Right lobe of liver (tissue), 6 donors: Measurements from ENCODE around the gene KIT. TPM values are rescaled to one million over a fixed set of nuclear protein-coding genes. Genes with fewer than 3 reads are reported as not detected.
A peak's percentile ranks its signal among the peaks of the same experiment; 100 is the strongest.

Source experiments
- ATAC-seq, 4 donors: fragments of 200-7000 bp; cut with Tn5 transposase; one replicate each; pipeline ENCODE4 v1.9.1; 2020; ENCODE audit warnings: mild to moderate bottlenecking in 4 of 4, moderate library complexity in 4 of 4
- DNase-seq, 3 donors: peaks; one replicate each; pipeline ENCODE4 v3.0.0-alpha.2; 2020
- H3K27ac ChIP-seq, 3 donors: fragments of 200-600 bp; one replicate each; pipeline ENCODE4 v1.8.0; 2022
- H3K27me3 ChIP-seq, 2 donors: fragments of 200-600 bp; one replicate each; pipeline ENCODE4 v1.8.0; 2022
- H3K36me3 ChIP-seq, 4 donors: fragments of 200-600 bp; sonication (generic) in 1 of 4; one replicate each; pipeline versions ENCODE4 v1.5.1 to v1.8.0; 2017 to 2022; ENCODE audit warnings: control low read depth in 1 of 4
- H3K4me1 ChIP-seq, 4 donors: fragments of 200-600 bp; sonication (generic) in 1 of 4; one replicate each; pipeline versions ENCODE4 v1.5.1 to v1.8.0; 2017 to 2022; ENCODE audit warnings: control low read depth in 1 of 4
- H3K4me3 ChIP-seq, 3 donors: fragments of 200-600 bp; one replicate each; pipeline ENCODE4 v1.8.0; 2022
- H3K9me3 ChIP-seq, 4 donors: fragments of 200-600 bp; sonication (generic) in 1 of 4; one replicate each; pipeline versions ENCODE4 v1.5.1 to v1.8.0; 2017 to 2022; ENCODE audit warnings: control low read depth in 1 of 4
- POLR2A ChIP-seq: fragments of 450-650 bp; IDR thresholded peaks from one replicate; pipeline ENCODE4 v1.6.1; 2017; ENCODE audit warnings: antibody characterized with exemption, mild to moderate bottlenecking
- WGBS: methylation state at CpG from one replicate; pipeline ENCODE4 v1.1.6; 2018; ENCODE audit warnings: low coverage, low lambda C conversion rate; ENCODE audit not compliant: insufficient coverage; ENCODE audit errors: missing lambda C conversion rate; 5-methylcytosine and 5-hydroxymethylcytosine counted together
- intact Hi-C, 2 donors: fragments of 100-400 bp; cut with DNase I; formaldehyde crosslinking; loops; one replicate each; pipeline versions ENCODE4 v1.11.2 to v1.14.1; 2022
- total RNA-seq, 6 experiments: library from RNA; depleted of rRNA in 2 of 6; stranded (reverse); fragments of >200 nt in 2 of 6; fragmentation: NEBNext Ultra II Directional in 3 of 6; extraction: Animal tissue kit (Norgen Biotek cat#: 25700) in 3 of 6; gene quantifications; one replicate each; pipeline versions ENCODE4 v1.1.0 to v1.2.4, GENCODE V29; 2016 to 2023
- TF ChIP-seq, protein P1 (sequence below), 4 donors: fragments of 200-600 bp in 3 of 4; fragments of 450-650 bp in 1 of 4; IDR thresholded peaks; one replicate each; pipeline versions ENCODE4 v1.5.1 to v1.8.0; 2016 to 2022; ENCODE audit warnings: antibody characterized with exemption in 4 of 4, mild to moderate bottlenecking in 2 of 4
- donor health status: DM: no; HTN: yes; CAD: no.
- donor health status: DM: no; HTN: no; CAD: no.
- donor health status: DM: no; HTN: no; CAD: no.
- donor health status: DM: no; HTN: yes; CAD: no.
- donor health status: DM: no; HTN: yes; CAD: no.

The KIT gene
- total RNA-seq, 6 experiments from 2014 or later = 0.19 to 1.6 (median 0.77) TPM

DNA sequence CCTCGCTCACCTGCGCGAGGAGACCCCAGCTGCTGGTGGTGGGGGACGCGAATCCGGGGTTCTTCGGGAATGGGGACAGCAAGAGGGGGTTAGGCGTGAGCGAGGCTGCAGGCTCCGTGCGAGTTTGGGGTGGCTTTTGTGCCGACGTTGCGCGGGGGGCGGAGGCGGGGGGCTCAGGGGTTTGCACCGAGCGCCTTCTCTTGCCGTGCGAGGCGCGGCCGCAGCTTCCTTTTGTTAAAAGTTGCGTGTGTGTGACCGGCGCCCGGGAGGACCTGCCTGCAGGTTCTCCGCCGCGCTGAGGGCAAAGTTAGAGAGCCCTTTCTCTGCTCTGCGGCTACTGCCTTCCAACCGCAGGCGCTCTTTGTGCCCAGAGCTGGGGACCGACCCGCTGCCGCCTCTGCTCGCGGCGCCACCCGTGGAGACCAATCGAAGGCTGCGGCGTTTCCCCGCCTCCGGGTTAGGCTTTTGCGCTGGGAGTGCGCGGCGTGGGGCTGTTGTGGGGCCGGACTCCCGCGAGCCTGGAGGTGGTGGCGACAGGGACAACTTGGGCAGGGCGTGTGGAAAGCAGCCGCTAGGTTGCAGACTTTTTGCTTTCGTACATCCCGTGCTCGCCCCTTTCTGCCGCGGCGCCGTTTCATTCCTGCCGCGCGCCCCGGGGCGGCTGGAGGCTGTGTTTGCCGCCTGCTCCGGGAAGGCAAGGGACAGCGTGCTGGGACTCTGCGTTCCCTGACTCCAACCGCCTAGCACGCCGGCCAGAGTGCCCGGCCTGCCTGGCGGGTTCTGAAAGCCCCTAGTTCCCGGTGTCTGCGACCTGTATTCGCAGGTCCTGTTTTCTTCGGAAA lies 716 bp downstream of the KIT start:
- DNase-seq (peak; percentile 49 to 62 (median 61)), ATAC-seq (peak; percentile 75 to 84 (median 76))
- TF ChIP-seq, protein P1, sequence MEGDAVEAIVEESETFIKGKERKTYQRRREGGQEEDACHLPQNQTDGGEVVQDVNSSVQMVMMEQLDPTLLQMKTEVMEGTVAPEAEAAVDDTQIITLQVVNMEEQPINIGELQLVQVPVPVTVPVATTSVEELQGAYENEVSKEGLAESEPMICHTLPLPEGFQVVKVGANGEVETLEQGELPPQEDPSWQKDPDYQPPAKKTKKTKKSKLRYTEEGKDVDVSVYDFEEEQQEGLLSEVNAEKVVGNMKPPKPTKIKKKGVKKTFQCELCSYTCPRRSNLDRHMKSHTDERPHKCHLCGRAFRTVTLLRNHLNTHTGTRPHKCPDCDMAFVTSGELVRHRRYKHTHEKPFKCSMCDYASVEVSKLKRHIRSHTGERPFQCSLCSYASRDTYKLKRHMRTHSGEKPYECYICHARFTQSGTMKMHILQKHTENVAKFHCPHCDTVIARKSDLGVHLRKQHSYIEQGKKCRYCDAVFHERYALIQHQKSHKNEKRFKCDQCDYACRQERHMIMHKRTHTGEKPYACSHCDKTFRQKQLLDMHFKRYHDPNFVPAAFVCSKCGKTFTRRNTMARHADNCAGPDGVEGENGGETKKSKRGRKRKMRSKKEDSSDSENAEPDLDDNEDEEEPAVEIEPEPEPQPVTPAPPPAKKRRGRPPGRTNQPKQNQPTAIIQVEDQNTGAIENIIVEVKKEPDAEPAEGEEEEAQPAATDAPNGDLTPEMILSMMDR (IDR thresholded peaks at IDR 0.05) = peak in 2 of 4 donors; percentile 29 to 30
- no peak for TF ChIP-seq POLR2A
- Histone ChIP-seq H3K36me3 (no peaks in the 10 kb centered on the region), H3K27ac (no peak overlapping the region), H3K4me1 (peaks cover 0 to 26% (median 6%) of the 10 kb centered on the region in 4 donors), H3K9me3 (no peaks in the 10 kb centered on the region), H3K27me3 (peaks cover 0 to 15% of the 10 kb centered on the region in 2 donors), H3K4me3 (peak overlapping the region; percentile 41 to 50 (median 48))
- 4% methylated on average over 5 of the region's 81 CpGs for WGBS
- intact Hi-C loops = no loop called here

DNA sequence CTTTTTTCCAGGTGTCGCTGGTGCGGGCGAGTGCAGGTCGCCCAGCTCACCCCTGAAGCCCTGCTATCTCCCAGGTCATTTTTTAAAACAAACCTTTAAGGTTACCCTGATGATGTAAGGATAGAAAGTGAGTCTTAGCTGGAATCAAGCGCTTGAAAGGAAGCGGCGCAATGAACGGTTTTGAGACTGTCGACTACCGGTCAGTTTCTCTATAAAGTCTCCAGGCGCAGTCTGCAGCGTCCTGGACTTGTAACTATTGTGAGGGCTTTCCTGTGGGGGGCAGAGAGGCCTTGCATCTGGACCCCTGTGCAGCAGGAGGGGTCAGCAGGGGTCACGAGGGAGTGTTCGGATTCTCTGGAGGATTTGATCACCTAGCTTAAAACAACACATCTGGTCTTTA lies 1.6 kb downstream of the KIT start:
- DNase-seq (no peak), ATAC-seq (peak; percentile 4 to 25 (median 18))
- H3K9me3 ChIP-seq = no peaks in the 10 kb centered on the region
- WGBS = 4% methylated on average over 11 of the region's 14 CpGs
- H3K27me3 ChIP-seq = peaks cover 0 to 15% of the 10 kb centered on the region in 2 donors
- peak overlapping the region; percentile 41 to 50 (median 48) for H3K4me3 ChIP-seq
- H3K4me1 ChIP-seq = peaks cover 0 to 26% (median 6%) of the 10 kb centered on the region in 4 donors
- no peaks in the 10 kb centered on the region for H3K36me3 ChIP-seq
- TF ChIP-seq, protein P1 (IDR thresholded peaks at IDR 0.05) = no peak
- no peak for TF ChIP-seq POLR2A
- H3K27ac ChIP-seq = no peak overlapping the region
- intact Hi-C loops = no loop called here

DNA sequence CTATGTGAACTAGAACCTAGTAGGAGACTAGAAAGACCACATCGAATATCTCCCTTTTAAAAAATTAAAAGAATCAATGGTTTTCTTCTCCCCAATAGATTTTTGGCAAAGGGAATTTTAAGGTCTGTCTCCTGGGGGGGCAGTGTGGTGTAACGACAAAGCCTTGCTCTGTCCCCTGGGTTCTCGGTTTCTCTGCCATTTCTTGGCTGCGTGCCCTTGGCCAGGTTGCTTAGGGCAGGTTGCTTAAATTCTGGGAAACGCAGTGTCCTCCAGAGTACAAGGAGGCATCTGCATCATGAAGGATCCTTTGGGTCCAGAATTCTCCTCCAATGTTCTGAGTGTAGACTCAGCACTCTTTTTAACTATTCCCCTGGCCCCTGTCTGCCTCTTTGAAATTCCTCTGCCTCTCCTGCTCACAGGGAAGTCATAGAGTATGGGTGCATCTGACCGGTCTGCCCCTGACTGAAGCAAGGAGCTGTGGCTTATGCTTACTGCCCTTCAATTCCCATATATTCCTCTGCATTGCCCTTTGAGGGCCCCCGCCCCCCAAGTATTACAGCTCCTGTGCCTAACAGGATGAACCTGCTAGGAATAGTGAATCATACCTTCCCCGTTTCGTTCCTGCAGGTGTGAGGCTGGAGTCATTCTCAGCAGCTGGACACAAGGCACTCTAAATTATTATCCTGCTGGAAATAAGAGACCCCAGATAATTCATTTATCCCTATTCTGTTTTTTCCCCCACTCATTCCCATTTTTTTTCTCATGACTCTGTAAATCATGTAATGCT lies 2.2 kb downstream of the KIT start:
- no peak overlapping the region for H3K4me3 ChIP-seq
- H3K4me1 ChIP-seq = peaks cover 0 to 26% (median 6%) of the 10 kb centered on the region in 4 donors
- no peaks in the 10 kb centered on the region for H3K9me3 ChIP-seq
- intact Hi-C loops = no loop called here
- no peaks in the 10 kb centered on the region for H3K36me3 ChIP-seq
- no peak overlapping the region for H3K27ac ChIP-seq
- 27% methylated on average over 7 of the region's 9 CpGs for WGBS
- no peak for ATAC-seq
- TF ChIP-seq POLR2A = no peak
- TF ChIP-seq, protein P1 (IDR thresholded peaks at IDR 0.05) = no peak
- DNase-seq = no peak
- H3K27me3 ChIP-seq = peaks cover 0 to 15% of the 10 kb centered on the region in 2 donors

DNA sequence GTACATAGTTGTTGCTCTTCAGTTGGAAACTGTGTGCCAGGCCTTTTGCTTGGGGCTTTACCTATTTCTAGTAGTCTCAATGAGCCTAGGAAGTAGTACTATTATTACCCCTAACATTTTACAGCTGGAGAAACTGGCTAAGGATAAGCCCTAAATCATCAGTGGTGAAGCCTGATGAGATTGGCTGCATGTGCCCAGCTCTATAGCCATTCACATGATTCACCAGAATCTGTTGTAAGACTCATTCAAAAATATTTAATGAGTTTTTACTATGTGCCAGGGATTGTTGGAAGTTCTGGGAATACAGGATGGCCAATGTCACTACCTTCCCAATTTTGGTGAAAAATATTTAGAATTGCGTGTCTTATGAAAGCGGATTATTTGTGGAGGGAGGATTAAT lies 2.8 kb downstream of the KIT start:
- Histone ChIP-seq H3K4me3 (no peak overlapping the region), H3K27me3 (peaks cover 0 to 15% of the 10 kb centered on the region in 2 donors), H3K4me1 (peaks cover 0 to 26% (median 6%) of the 10 kb centered on the region in 4 donors), H3K27ac (no peak overlapping the region), H3K9me3 (no peaks in the 10 kb centered on the region), H3K36me3 (no peaks in the 10 kb centered on the region)
- ATAC-seq = no peak
- 70% methylated on average over 2 of the region's 2 CpGs for WGBS
- intact Hi-C loops = no loop called here
- TF ChIP-seq POLR2A = no peak
- TF ChIP-seq, protein P1 (IDR thresholded peaks at IDR 0.05) = no peak
- DNase-seq = no peak
